GM23338 (cell line): Measurements from ENCODE around the gene RBP2. TPM values are rescaled to one million over a fixed set of nuclear protein-coding genes. Genes with fewer than 3 reads are reported as not detected.

ENCODE experiments used
- ATAC-seq: fragments of 200-7000 bp; cut with Tn5 transposase; 3 replicates; pipeline ENCODE4 v1.9.1; 2020
- DNase-seq: peaks from one replicate; pipeline ENCODE4 v3.0.0-alpha.2; 2015; ENCODE audit warnings: low spot score
- H2AFZ ChIP-seq: fragments of 200-600 bp; sonication (generic); 2 replicates; pipeline ENCODE4 v1.8.0; 2016; ENCODE audit warnings: antibody characterized with exemption, mild to moderate bottlenecking, moderate library complexity
- H3F3A ChIP-seq: fragments of 200-600 bp; sonication (generic); replicated peaks from 2 replicates; pipeline ENCODE4 v1.8.0; 2017; ENCODE audit warnings: antibody characterized with exemption, mixed run types, low read depth
- H3K27ac ChIP-seq: fragments of 200-600 bp; sonication (generic); 2 replicates; pipeline ENCODE4 v1.6.1; 2016; ENCODE audit warnings: low read depth
- H3K27me3 ChIP-seq: fragments of 200-600 bp; sonication (generic); 2 replicates; pipeline ENCODE4 v1.8.0; 2016; ENCODE audit warnings: mild to moderate bottlenecking, mixed run types, moderate library complexity; ENCODE audit not compliant: insufficient read depth
- H3K36me3 ChIP-seq: fragments of 200-600 bp; sonication (generic); 2 replicates; pipeline ENCODE4 v1.8.0; 2016; ENCODE audit warnings: mild to moderate bottlenecking; ENCODE audit not compliant: insufficient read depth
- H3K4me1 ChIP-seq: fragments of 200-600 bp; sonication (generic); 2 replicates; pipeline ENCODE4 v1.8.0; 2016; ENCODE audit warnings: mild to moderate bottlenecking, moderate library complexity; ENCODE audit not compliant: insufficient read depth
- H3K4me2 ChIP-seq: fragments of 200-600 bp; sonication (generic); 2 replicates; pipeline ENCODE4 v1.7.1; 2017; ENCODE audit warnings: mixed run types
- H3K4me3 ChIP-seq: fragments of 200-600 bp; sonication (generic); 2 replicates; pipeline ENCODE4 v1.6.1; 2016; ENCODE audit warnings: mixed run types
- H3K79me2 ChIP-seq: fragments of 200-600 bp; sonication (generic); replicated peaks from 2 replicates; pipeline ENCODE4 v1.8.0; 2017; ENCODE audit warnings: mild to moderate bottlenecking; ENCODE audit not compliant: insufficient read depth
- H3K9me2 ChIP-seq: fragments of 200-600 bp; sonication (generic); 2 replicates; pipeline ENCODE4 v1.8.0; 2017; ENCODE audit not compliant: insufficient read depth
- H4K20me1 ChIP-seq: fragments of 200-600 bp; sonication (generic); replicated peaks from 2 replicates; pipeline ENCODE4 v1.8.0; 2017; ENCODE audit warnings: mild to moderate bottlenecking; ENCODE audit not compliant: insufficient read depth
- H3K27ac Mint-ChIP-seq: 2 replicates; pipeline ENCODE4 v1.8.0; 2020; ENCODE audit warnings: inconsistent platforms, mild to moderate bottlenecking, moderate library complexity, mixed read lengths
- H3K27me3 Mint-ChIP-seq: 3 replicates; pipeline ENCODE4 v1.8.0; 2022; ENCODE audit warnings: low read depth, mild to moderate bottlenecking, moderate library complexity, mixed read lengths, inconsistent platforms; ENCODE audit not compliant: insufficient read depth, poor library complexity
- H3K36me3 Mint-ChIP-seq: 3 replicates; pipeline ENCODE4 v1.8.0; 2021; ENCODE audit warnings: low read depth, mild to moderate bottlenecking, inconsistent platforms, moderate library complexity, mixed read lengths
- H3K4me1 Mint-ChIP-seq: 3 replicates; pipeline ENCODE4 v1.8.0; 2020; ENCODE audit warnings: mild to moderate bottlenecking, inconsistent platforms, mixed read lengths
- H3K4me3 Mint-ChIP-seq: 3 replicates; pipeline ENCODE4 v1.8.0; 2021; ENCODE audit warnings: moderate library complexity, mild to moderate bottlenecking, inconsistent platforms, mixed read lengths
- H3K9me3 Mint-ChIP-seq: 3 replicates; pipeline ENCODE4 v1.8.0; 2020; ENCODE audit warnings: moderate library complexity, mild to moderate bottlenecking, inconsistent platforms, mixed read lengths
- CREB1 ChIP-seq: fragments of 250-450 bp; sonication (Bioruptor Pico); IDR thresholded peaks from 2 replicates; pipeline ENCODE4 v1.5.0; 2020; ENCODE audit warnings: low read depth, mild to moderate bottlenecking, moderate library complexity
- CTCF ChIP-seq, 2 experiments: fragments of 200-600 bp in 1 of 2; sonication (generic) in 1 of 2; conservative IDR thresholded peaks; 2 replicates each; pipeline versions ENCODE4 v1.5.1 to v1.6.1; 2016 to 2017; ENCODE audit warnings: antibody characterized with exemption in 2 of 2, low read depth in 2 of 2, mild to moderate bottlenecking in 2 of 2, moderate library complexity in 1 of 2
- ETS1 ChIP-seq: IDR thresholded peaks from 2 replicates; pipeline ENCODE4 v1.6.1; 2016; ENCODE audit warnings: antibody characterized with exemption
- EZH2 ChIP-seq: fragments of 200-600 bp; sonication (generic); IDR thresholded peaks from one replicate; pipeline ENCODE4 v1.8.0; 2017; ENCODE audit warnings: antibody characterized with exemption, mild to moderate bottlenecking, low read depth; ENCODE audit not compliant: unreplicated experiment
- EZH2phosphoT487 ChIP-seq: fragments of 200-600 bp; sonication (generic); IDR thresholded peaks from one replicate; pipeline ENCODE4 v1.8.1; 2018; ENCODE audit warnings: antibody characterized with exemption; ENCODE audit not compliant: unreplicated experiment
- JUNB ChIP-seq: IDR thresholded peaks from one replicate; pipeline ENCODE4 v1.6.1; 2016; ENCODE audit warnings: antibody characterized with exemption; ENCODE audit not compliant: unreplicated experiment
- NANOG ChIP-seq: IDR thresholded peaks from 2 replicates; pipeline ENCODE4 v1.6.1; 2016; ENCODE audit warnings: antibody characterized with exemption, borderline replicate concordance
- POLR2AphosphoS5 ChIP-seq: IDR thresholded peaks from 2 replicates; pipeline ENCODE4 v1.6.1; 2016; ENCODE audit warnings: antibody characterized with exemption, low read depth
- REST ChIP-seq: IDR thresholded peaks from one replicate; pipeline ENCODE4 v1.6.1; 2018; ENCODE audit warnings: antibody characterized with exemption; ENCODE audit not compliant: unreplicated experiment
- STAT1 ChIP-seq: IDR thresholded peaks from one replicate; pipeline ENCODE4 v1.6.1; 2016; ENCODE audit warnings: antibody characterized with exemption; ENCODE audit not compliant: unreplicated experiment
- ZNF114 ChIP-seq: fragments of 250-450 bp; sonication (Bioruptor Pico); IDR thresholded peaks from 2 replicates; pipeline ENCODE4 v1.5.0; 2020; ENCODE audit warnings: mild to moderate bottlenecking, moderate library complexity
- ZNF331 ChIP-seq: fragments of 250-450 bp; sonication (Bioruptor Pico); IDR thresholded peaks from 2 replicates; pipeline ENCODE4 v1.5.0; 2020; ENCODE audit warnings: low read depth, mild to moderate bottlenecking, moderate library complexity
- ZNF462 ChIP-seq: fragments of 250-450 bp; sonication (Bioruptor Pico); IDR thresholded peaks from 2 replicates; pipeline ENCODE4 v1.5.0; 2020; ENCODE audit warnings: mild to moderate bottlenecking, moderate library complexity
- polyA plus RNA-seq: library from polyadenylated mRNA; unstranded; fragments of >200 nt; fragmentation: Nextera tagmentation; extraction: Ambion mirVana; gene quantifications from 2 replicates; pipeline ENCODE4 v1.2.1, GENCODE V29; 2016
- total RNA-seq: library from RNA; depleted of rRNA; stranded (reverse); fragments of >200 nt; shearing (Covaris generic); gene quantifications from 2 replicates; pipeline ENCODE4 v1.2.3, GENCODE V29; 2014

The RBP2 gene
- total and polyA plus RNA-seq, 2 experiments from 2014 or later, result not detected

- H3K27me3 Mint-ChIP-seq, result peaks cover 4% of the 10 kb centered on the region
- H3K4me3 Mint-ChIP-seq, result no peak overlapping the region
- no peaks in the 10 kb centered on the region for H3K79me2 ChIP-seq
- H3K36me3 ChIP-seq, result no peaks in the 10 kb centered on the region
- no peak for ATAC-seq
- no peak overlapping the region for H3K27ac Mint-ChIP-seq
- H3K27ac ChIP-seq, result no peak overlapping the region
- H3K4me1 ChIP-seq, result 0 out of 2 replicates have a peak, but pooled peaks cover 5% of the 10 kb centered on the region
- H3K4me1 Mint-ChIP-seq, result peaks cover 17% of the 10 kb centered on the region
- no peak overlapping the region for H3K4me3 ChIP-seq
- no peaks in the 10 kb centered on the region for H4K20me1 ChIP-seq
- TF ChIP-seq EZH2phosphoT487 (no peak), ZNF114 (CRISPR knock-in tag) (no peak), EZH2 (no peak), JUNB (no peak), ZNF331 (CRISPR knock-in tag) (no peak), STAT1 (no peak), CTCF (conservative IDR thresholded peaks at IDR 0.05; ENCODE audit: low read depth in 2 of 2) (no peak), ZNF462 (no peak), POLR2AphosphoS5 (no peak), REST (no peak), ETS1 (no peak), CREB1 (CRISPR knock-in tag) (no peak), NANOG (no peak)
- H2AFZ ChIP-seq, result no peak overlapping the region
- DNase-seq, result no peak
- peaks cover 11% of the 10 kb centered on the region for H3K9me2 ChIP-seq
- H3K9me3 Mint-ChIP-seq, result peaks cover 28% of the 10 kb centered on the region; the same call in 2 of the 3 replicates
- H3K27me3 ChIP-seq, result no peaks in the 10 kb centered on the region
- H3K36me3 Mint-ChIP-seq, result peaks cover 27% of the 10 kb centered on the region
- no peaks in the 10 kb centered on the region for H3F3A ChIP-seq
- no peak overlapping the region for H3K4me2 ChIP-seq
Measured at GRCh38 chr3:139493826-139494385, 17.6 kb upstream of the RBP2 start.
